ENCODE data around the gene PUS7L. TPM values are rescaled to one million over a fixed set of nuclear protein-coding genes. Genes with fewer than 3 reads are reported as not detected.

The PUS7L gene
- total RNA-seq (2016; rRNA removed; fragmentation: Illumina TruSeq; extraction: Trizol) = 37.6 and 92.7 TPM in 2 replicates
- 2.4 and 3.7 TPM in 2 replicates for total RNA-seq (2016; cell fraction: cytosol; rRNA removed; fragmentation: Illumina TruSeq; extraction: Trizol; ENCODE audit: low read depth)
- 36.1 and 88.7 TPM in 2 replicates for total RNA-seq (2016; cell fraction: insoluble cytoplasmic fraction; rRNA removed; fragmentation: Illumina TruSeq; extraction: Trizol)
- 7.3 and 12.5 TPM in 2 replicates for total RNA-seq (2016; cell fraction: membrane; rRNA removed; fragmentation: Illumina TruSeq; extraction: Trizol)
- total RNA-seq (2016; cell fraction: nucleus; rRNA removed; fragmentation: Illumina TruSeq; extraction: Trizol) = 42.5 and 43.7 TPM in 2 replicates
- 5.9 and 6.5 TPM in 2 replicates for polyA plus RNA-seq (2011; rRNA removed)
- polyA plus RNA-seq (2011; cell fraction: cytosol; rRNA removed) = 1.8 and 3.3 TPM in 2 replicates
- 4.8 and 5.9 TPM in 2 replicates for polyA plus RNA-seq (2011; cell fraction: nucleus; rRNA removed)
- 4.2 and 7.6 TPM in 2 replicates for polyA plus RNA-seq (2012)
- polyA plus RNA-seq (2016; cell fraction: cytosol; fragmentation: Illumina TruSeq; extraction: Trizol; ENCODE audit: low read depth) = 0.45 and 0.97 TPM in 2 replicates
- 16.9 and 17.6 TPM in 2 replicates for polyA plus RNA-seq (2016; cell fraction: insoluble cytoplasmic fraction; fragmentation: Illumina TruSeq; extraction: Trizol; ENCODE audit: low read depth)
- 1.9 and 2.3 TPM in 2 replicates for polyA plus RNA-seq (2016; cell fraction: membrane; fragmentation: Illumina TruSeq; extraction: Trizol; ENCODE audit: low read depth)
- polyA plus RNA-seq (2016; cell fraction: nucleus; fragmentation: Illumina TruSeq; extraction: Trizol; ENCODE audit: insufficient read depth, low read depth) = 13.4 and 13.5 TPM in 2 replicates
- 11.6 and 18.1 TPM in 2 replicates for polyA minus RNA-seq (2011; rRNA and poly(A)+ RNA removed; ENCODE audit: low replicate concordance)
- polyA minus RNA-seq (2011; cell fraction: cytosol; rRNA and poly(A)+ RNA removed) = 9.5 and 12.3 TPM in 2 replicates
- 34.6 and 35.0 TPM in 2 replicates for polyA minus RNA-seq (2011; cell fraction: nucleus; rRNA and poly(A)+ RNA removed)
- percentile 83 among the genes with signal in this experiment for Bru-seq, nascent RNA
- BruChase-seq, experiment 1, labeled RNA remaining after a 6-hour chase = percentile 88 among the genes with signal in this experiment
- percentile 89 among the genes with signal in this experiment for BruChase-seq, experiment 2, labeled RNA remaining after a 2-hour chase
- long read RNA-seq, experiment 1, partial matches to known transcripts = 10 of 16 reads
- long read RNA-seq, experiment 1, other reads (novel, unspliced or antisense) = 4 of 16 reads
- long read RNA-seq, experiment 2, partial matches to known transcripts = 1 of 16 reads
- long read RNA-seq, experiment 2, other reads (novel, unspliced or antisense) = 15 of 16 reads

GRCh38 chr12:43758728-43759563, at the start of gene PUS7L, which contains the start of gene IRAK4:
Gene PUS7L (minus strand): TSS chr12:43758790. CDS start chr12:43755245, 3,545 bp downstream.
Gene IRAK4 (plus strand): TSS chr12:43758951. CDS start chr12:43768112, 9,161 bp downstream.
- DNase-seq (ENCODE audit: low spot score) (peak; percentile 97), FAIRE-seq (peak; percentile 91), ATAC-seq (peak; percentile 93)
- POLR2A ChIA-PET = interaction anchor here (1.1 to 2.9 kb wide), 3 partner anchors 9 to 47 kb away, joined by 3 to 14 read pairs (median 5); partner anchors contain the start of gene TWF1
- BruUV-seq (replicated peaks) = TSS peak; percentile 67
- H3K36me3 ChIP-seq (replicated peaks in 1 of 2; ENCODE audit: control insufficient read depth in 1 of 2, insufficient read depth in 2 of 2, low read length in 2 of 2) = no peaks in the 10 kb centered on the region; a peak in 1 of 5 replicates
- peak within 1 kb of the TSS; percentile 70 to 93 (median 84) for H3K4me3 ChIP-seq (replicated peaks in 1 of 3; ENCODE audit: insufficient read depth in 1 of 3, low read depth in 2 of 3, low read length in 3 of 3)
- peak within 1 kb of the TSS; percentile 96 for H3K4me2 ChIP-seq (ENCODE audit: low read depth, low read length)
- peaks cover 62% of the 10 kb centered on the region for H3K4me1 ChIP-seq (ENCODE audit: insufficient read depth, low read length)
- peaks cover 15% of the 10 kb centered on the region for H3K79me2 ChIP-seq (ENCODE audit: insufficient read depth, low read length)
- peak within 1 kb of the TSS; percentile 87 for H3K27ac ChIP-seq (ENCODE audit: extremely low read length, insufficient read depth, low read length)
- H3K9ac ChIP-seq (ENCODE audit: insufficient read depth, low read depth, low read length) = peak within 1 kb of the TSS; percentile 93
- 1% methylated on average over 21 of the region's 54 CpGs for WGBS (ENCODE audit: low lambda C conversion rate)
- no peaks in the 10 kb centered on the region for H3K9me3 ChIP-seq (ENCODE audit: low read length)
- CTCF ChIA-PET (ENCODE audit: low intra/inter-chr PET ratio, low total read pairs) = no interaction called here
- peak within 1 kb of the TSS; percentile 87 for H2AFZ ChIP-seq (ENCODE audit: low read length)
- in situ Hi-C loops (cut with HindIII; ENCODE audit: extremely low pct_ligation_motif_present, low pct_unique_long_range_greater_than_20kb) = no loop called here
- H4K20me1 ChIP-seq (ENCODE audit: insufficient read depth, low read length) = no peaks in the 10 kb centered on the region
- intact Hi-C loops (cut with micrococcal nuclease; ENCODE audit: unreplicated experiment) = loop anchor here (2.0 to 10.0 kb wide), 4 partner anchors 48 to 236 kb away; partner anchors contain the start of genes TMEM117 and TWF1
- no peaks in the 10 kb centered on the region; a peak in 1 of 5 replicates for H3K27me3 ChIP-seq (ENCODE audit: control insufficient read depth in 1 of 2, insufficient read depth in 2 of 2, low read length in 2 of 2)
- no peak for TF ChIP-seq RFXANK (CRISPR knock-in tag; IDR thresholded peaks at IDR 0.05)
- TF ChIP-seq CREB1 (IDR thresholded peaks at IDR 0.05) = peak; percentile 79
- peak; percentile 90 for TF ChIP-seq CREB1 (CRISPR knock-in tag; IDR thresholded peaks at IDR 0.05)
- TF ChIP-seq MTERF4 (CRISPR knock-in tag; IDR thresholded peaks at IDR 0.05) = no peak
- no peak for TF ChIP-seq MYNN (CRISPR knock-in tag; IDR thresholded peaks at IDR 0.05; ENCODE audit: low read depth)
- TF ChIP-seq EEA1 (CRISPR knock-in tag; IDR thresholded peaks at IDR 0.05; ENCODE audit: borderline replicate concordance) = no peak
- no peak for TF ChIP-seq ONECUT2 (CRISPR knock-in tag; IDR thresholded peaks at IDR 0.05)
- TF ChIP-seq NFAT5 (CRISPR knock-in tag; IDR thresholded peaks at IDR 0.05) = no peak
- peak; percentile 73; the same call in 1 of the 2 replicates for TF ChIP-seq GTF2F1 (IDR thresholded peaks at IDR 0.05; ENCODE audit: low read length)
- TF ChIP-seq MAFG (CRISPR knock-in tag; IDR thresholded peaks at IDR 0.05) = no peak
- no peak for TF ChIP-seq RAD21 (CRISPR knock-in tag; IDR thresholded peaks at IDR 0.05)

All from HepG2 (cell line).